GM04503 (cell line): Measurements from ENCODE around the gene MIA.
"Not testable (repeated sequence)": the region's sequence is repeated elsewhere in the genome, so short reads cannot be mapped to it uniquely, and the experiment has no call there.

Experiments used
- DNase-seq: peaks from one replicate; pipeline ENCODE4 v3.0.0-alpha.2; 2012; ENCODE audit warnings: low read depth

MIA gene

GRCh38 chr19:40750874-40751537 is 24.3 kb upstream of the MIA start, which contains the start of gene SNRPA:
SNRPA (plus strand) TSS chr19:40751203; CDS start chr19:40751409, 206 bp downstream.
- peak; percentile 90 for DNase-seq

GRCh38 chr19:40752257-40752781 is 23.0 kb upstream of the MIA start:
- no peak for DNase-seq

GRCh38 chr19:40754611-40755247 is 20.6 kb upstream of the MIA start:
- no peak for DNase-seq

GRCh38 chr19:40755248-40755624 is 20.1 kb upstream of the MIA start:
- DNase-seq, result no peak

- no peak for DNase-seq
Measured at GRCh38 chr19:40755791-40756190, 19.5 kb upstream of the MIA start.

- no peak for DNase-seq
Measured at GRCh38 chr19:40756502-40757110, 18.7 kb upstream of the MIA start.

DNA sequence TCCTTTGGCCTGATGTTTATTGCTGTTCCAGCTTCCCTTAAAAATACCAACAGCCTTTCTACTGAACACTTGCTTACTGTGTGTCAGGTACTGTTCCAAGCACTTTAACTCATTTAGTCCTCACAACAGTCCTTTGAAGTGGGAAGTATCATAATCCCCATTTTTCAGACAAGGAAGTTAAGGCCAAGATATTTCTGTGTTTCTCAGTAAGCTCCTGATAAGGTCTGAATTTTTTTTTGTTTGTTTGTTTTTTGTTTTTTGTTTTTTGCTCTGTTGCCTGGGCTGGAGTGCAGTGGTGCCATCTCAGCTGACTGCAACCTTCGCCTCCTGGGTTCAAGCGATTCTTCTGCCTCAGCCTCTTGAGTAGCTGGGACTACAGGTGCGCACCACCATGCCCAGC is 16.8 kb upstream of the MIA start:
- DNase-seq, result no peak

DNA sequence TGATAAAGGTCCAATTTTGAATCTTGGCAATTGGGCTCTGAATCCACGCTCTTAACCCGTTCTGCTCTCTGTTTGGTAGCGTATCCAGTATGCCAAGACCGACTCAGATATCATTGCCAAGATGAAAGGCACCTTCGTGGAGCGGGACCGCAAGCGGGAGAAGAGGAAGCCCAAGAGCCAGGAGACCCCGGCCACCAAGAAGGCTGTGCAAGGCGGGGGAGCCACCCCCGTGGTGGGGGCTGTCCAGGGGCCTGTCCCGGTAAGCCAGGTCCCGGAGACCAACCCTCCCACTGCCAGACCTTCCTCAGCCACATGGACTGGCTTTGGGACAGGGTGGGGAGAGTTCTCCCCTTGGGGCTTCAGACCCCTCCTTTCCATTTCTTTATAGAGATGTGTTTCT is 16.0 kb upstream of the MIA start:
- DNase-seq, result no peak

DNA sequence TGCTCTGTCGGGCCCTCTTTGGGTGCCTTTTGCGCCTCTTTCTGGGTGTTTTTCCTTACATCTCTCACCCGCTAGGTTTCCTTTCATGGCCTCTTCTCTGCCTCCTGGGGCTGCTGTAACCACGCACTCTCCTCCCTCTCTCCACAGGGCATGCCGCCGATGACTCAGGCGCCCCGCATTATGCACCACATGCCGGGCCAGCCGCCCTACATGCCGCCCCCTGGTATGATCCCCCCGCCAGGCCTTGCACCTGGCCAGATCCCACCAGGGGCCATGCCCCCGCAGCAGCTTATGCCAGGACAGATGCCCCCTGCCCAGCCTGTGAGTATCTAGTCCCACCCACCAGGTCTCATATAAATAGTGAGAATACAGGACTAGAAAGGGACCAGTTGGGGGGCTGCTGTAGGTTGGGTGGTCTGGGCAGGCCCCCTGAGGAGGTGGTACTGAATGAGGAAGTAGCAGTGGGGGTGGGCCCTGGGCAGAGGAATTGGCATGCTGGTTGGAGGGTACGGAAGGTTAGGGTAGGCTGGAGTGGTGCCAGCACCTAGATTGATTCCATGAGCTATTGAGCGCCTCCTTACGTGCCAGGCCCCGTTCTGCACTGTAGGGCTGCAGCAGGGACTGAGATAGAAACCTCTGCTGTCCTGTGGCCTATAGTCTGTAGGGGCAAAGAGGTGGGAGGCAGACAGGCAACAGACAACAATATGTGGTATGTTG is 12.4 kb upstream of the MIA start:
- no peak for DNase-seq

DNA sequence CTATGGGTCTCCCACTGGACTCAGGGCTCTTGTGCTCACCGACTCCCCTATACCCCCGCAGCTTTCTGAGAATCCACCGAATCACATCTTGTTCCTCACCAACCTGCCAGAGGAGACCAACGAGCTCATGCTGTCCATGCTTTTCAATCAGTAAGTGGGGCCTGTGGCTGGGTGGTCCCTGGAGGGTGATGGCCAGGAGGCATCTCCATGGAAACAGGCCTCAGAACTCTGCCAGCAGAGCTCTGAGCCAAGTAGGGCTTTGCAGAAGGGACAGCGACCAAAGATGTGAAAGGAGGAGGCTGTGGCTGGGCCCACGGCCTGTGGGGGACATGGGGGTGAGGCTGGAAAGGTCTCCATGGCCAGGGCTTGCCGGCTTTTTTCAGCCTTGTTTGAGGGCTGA is 11.8 kb upstream of the MIA start:
- DNase-seq, result no peak

DNA sequence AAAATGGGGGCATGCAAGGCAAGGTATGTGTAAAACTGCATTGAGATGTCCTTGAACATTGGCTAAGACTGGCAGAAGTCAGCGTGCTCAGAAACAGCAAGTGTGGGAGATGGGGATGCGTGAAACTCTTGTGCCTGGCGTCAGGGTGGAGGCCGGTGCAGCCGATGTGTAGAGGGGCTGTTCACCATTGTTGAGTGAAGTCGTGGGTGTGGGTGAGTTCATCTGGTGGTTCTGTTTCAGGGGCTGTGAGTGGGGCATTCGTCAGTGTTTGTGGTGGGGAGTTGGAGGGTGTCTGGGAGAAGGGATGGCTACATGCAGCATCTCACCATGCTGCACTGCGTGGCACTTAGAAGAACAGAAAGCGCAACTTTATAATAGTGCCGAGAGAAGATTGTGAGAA is 11.4 kb upstream of the MIA start:
- no peak for DNase-seq

- not testable (repeated sequence) for DNase-seq
Measured at GRCh38 chr19:40766385-40766784, 8.9 kb upstream of the MIA start.

GRCh38 chr19:40768869-40769268 is 6.5 kb upstream of the MIA start:
- no peak for DNase-seq

DNA sequence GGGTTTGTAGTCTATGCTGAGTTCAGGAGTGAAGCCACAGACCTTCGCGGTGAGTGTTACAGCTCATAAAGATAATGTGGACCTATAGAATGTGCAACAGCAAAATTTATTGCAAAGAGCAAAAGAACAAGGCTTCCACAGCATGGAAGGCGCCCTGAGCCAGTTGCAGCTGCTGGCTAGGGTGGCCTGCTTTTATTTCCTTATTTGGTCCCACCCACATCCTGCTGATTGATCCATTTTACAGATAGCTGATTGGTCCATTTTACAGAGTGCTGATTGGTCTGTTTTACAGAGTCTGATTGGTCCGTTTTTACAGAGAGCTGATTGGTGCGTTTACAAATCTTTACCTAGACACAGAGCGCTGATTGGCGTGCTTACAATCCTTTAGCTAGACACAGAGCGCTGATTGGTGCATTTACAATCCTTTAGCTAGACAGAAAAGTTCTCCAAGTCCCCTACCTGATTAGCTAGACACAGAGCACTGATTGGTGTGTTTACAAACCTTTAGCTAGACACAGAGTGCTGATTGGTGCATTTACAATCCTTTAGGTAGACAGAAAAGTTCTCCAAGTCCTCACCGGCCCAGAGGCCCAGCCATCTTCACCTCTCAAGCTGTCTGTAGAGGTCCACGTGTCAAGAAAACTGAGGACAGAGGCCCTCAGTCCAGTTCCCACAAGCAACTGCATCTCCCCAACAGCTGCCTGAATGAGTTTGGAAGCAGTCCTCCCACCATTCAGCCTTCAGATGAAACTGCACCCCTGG is 4.0 kb upstream of the MIA start:
- not testable (repeated sequence) for DNase-seq

GRCh38 chr19:40775632-40776022 is 306 bp downstream of the MIA start:
- no peak for DNase-seq

- DNase-seq, result no peak
Measured at GRCh38 chr19:40776364-40776763, 1.0 kb downstream of the MIA start.

DNA sequence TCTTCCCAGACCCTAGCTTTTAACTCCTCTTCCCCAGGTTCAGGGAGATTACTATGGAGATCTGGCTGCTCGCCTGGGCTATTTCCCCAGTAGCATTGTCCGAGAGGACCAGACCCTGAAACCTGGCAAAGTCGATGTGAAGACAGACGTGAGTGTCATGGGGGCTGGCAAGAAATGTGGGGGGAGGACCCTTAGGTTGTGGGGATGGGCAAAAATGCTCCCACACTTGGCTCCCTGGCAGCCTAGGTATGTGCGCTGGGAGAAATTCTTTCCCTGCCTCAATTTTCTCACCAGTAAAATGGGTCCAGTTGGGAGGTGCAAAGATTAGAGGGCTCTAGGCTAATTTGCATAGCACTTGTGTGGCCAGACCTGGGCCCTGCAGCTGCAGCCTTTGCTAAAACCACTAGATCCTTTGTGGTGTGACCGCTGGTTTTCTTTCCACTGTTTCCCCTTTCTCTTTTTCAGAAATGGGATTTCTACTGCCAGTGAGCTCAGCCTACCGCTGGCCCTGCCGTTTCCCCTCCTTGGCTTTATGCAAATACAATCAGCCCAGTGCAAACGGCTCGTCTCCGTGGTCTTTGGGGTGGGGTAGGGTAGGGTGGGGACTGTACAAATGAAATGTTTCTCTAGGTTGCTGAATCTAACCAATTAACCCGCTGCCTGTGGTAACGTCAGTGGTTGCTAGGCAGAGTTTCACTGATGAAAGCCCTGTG is 1.8 kb downstream of the MIA start:
- peak; percentile 67 for DNase-seq

- DNase-seq, result no peak
Measured at GRCh38 chr19:40777645-40777936, 2.3 kb downstream of the MIA start.

DNA sequence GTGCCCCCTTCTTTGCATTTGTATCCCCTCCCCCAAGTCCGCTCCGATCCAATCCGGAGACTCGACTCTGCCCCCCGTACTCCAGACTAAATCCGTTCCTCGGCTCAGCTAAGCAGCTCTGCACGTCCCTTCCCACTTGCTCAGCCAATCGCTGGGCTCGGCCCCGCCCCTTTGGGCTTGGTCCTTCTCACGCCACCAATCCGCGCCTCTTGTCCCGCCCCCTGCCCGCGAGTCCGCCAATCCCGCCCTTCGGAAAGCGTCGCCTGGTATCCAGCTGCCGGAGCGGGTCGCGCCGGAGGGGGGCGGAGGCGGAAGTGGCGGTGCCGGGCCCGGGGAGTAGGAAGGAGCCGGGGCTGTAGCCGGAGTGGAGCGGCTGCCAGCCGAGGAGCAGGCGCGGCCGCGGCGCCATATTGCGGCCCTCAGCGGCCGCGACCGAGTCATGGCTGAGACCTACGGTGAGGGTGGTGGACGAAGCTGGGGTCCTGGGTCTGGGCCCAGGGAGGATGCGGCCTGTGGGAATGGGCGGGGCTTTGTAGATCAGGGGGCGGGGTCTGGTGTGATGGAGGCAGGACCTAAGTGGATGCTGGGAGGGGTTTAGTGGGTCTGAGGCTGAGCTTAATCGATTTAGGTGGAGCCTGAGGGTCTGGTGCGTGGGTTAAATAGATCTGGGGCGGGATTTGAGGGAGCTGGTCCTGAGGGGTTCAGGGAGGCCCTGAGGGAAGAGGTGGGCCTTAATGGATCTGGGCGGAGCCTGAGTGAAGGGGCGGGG is 2.8 kb downstream of the MIA start, which contains the start of gene RAB4B:
RAB4B (plus strand) TSS at position 311 of the 769 bp plus-strand sequence; CDS start at position 440, 129 bp downstream.
- peak; percentile 93 for DNase-seq

GRCh38 chr19:40778706-40779284 is 3.5 kb downstream of the MIA start:
- no peak for DNase-seq
